GM12878 (cell line): ENCODE data around the gene ZNF814. TPM values are rescaled to one million over a fixed set of nuclear protein-coding genes. Genes with fewer than 3 reads are reported as not detected.

Experiments
- ATAC-seq: fragments of 200-7000 bp; cut with Tn5 transposase; 3 replicates; pipeline ENCODE4 v1.9.1; 2020; ENCODE audit warnings: mild to moderate bottlenecking, moderate library complexity
- BruUV-seq: library from RNA; stranded (reverse); fragments of 400-500 nt; replicated peaks from 2 replicates; lab custom pipeline; 2021; lab: Mats Ljungman, UMichigan
- CTCF ChIA-PET: fragments of 300-600 bp; sonication (Branson Sonifier 250); formaldehyde crosslinking; extraction: SDS; loops from one replicate; lab custom pipeline; 2021; ENCODE audit warnings: inconsistent platforms; lab: Yijun Ruan, JAX
- POLR2A ChIA-PET: fragments of 350-600 bp; formaldehyde crosslinking; extraction: SDS; loops from one replicate; lab custom pipeline; 2021; ENCODE audit warnings: inconsistent platforms; lab: Charles Lee
- RAD21 ChIA-PET: fragments of 300-600 bp; sonication (Branson Sonifier 250); formaldehyde crosslinking; loops from one replicate; lab custom pipeline; 2023; ENCODE audit warnings: antibody characterized with exemption; ENCODE audit not compliant: unreplicated experiment; lab: Charles Lee
- SMC1A ChIA-PET: fragments of 300-600 bp; sonication (Branson Sonifier 250); formaldehyde crosslinking; loops from one replicate; lab custom pipeline; 2023; ENCODE audit not compliant: unreplicated experiment, uncharacterized antibody; lab: Charles Lee
- DNase-seq: peaks from one replicate; pipeline ENCODE4 v3.0.0-alpha.2; 2011; ENCODE audit warnings: low read depth, low spot score
- FAIRE-seq: peaks from 3 replicates; lab custom pipeline; 2011; peaks lifted over from hg19 to GRCh38; lab: Jason Lieb, UNC
- H2AFZ ChIP-seq: 2 replicates; pipeline ENCODE4 v1.6.0; 2011; ENCODE audit warnings: low read depth, low read length, control low read depth; ENCODE audit not compliant: control insufficient read depth
- H3K27ac ChIP-seq: 2 replicates; pipeline ENCODE4 v1.5.1; 2011; ENCODE audit warnings: control low read depth; ENCODE audit not compliant: control insufficient read depth, insufficient read depth
- H3K27me3 ChIP-seq, 2 experiments: replicated peaks in 1 of 2; 2 replicates each; pipeline versions ENCODE4 v1.6.0 to v1.6.1; 2011; ENCODE audit warnings: low read length in 1 of 2; ENCODE audit not compliant: control insufficient read depth in 2 of 2, insufficient read depth in 2 of 2
- H3K36me3 ChIP-seq, 2 experiments: 2 replicates each; pipeline ENCODE4 v1.5.1; 2011; ENCODE audit warnings: low read length in 1 of 2; ENCODE audit not compliant: control insufficient read depth in 2 of 2, insufficient read depth in 2 of 2
- H3K4me1 ChIP-seq: 2 replicates; pipeline ENCODE4 v1.6.1; 2011; ENCODE audit warnings: mild to moderate bottlenecking, low read length, moderate library complexity, mixed read lengths; ENCODE audit not compliant: control insufficient read depth, insufficient read depth
- H3K4me2 ChIP-seq: 2 replicates; pipeline ENCODE4 v1.6.0; 2011; ENCODE audit warnings: control low read depth; ENCODE audit not compliant: control insufficient read depth, insufficient read depth
- H3K4me3 ChIP-seq: fragments of 200-600 bp; sonication (generic); 2 replicates; pipeline ENCODE4 v1.5.1; 2016
- H3K79me2 ChIP-seq: 2 replicates; pipeline ENCODE4 v1.6.0; 2011; ENCODE audit warnings: low read length; ENCODE audit not compliant: control insufficient read depth, insufficient read depth
- H3K9ac ChIP-seq: 2 replicates; pipeline ENCODE4 v1.8.0; 2011; ENCODE audit warnings: low read length, control low read depth, mixed read lengths; ENCODE audit not compliant: control insufficient read depth, insufficient read depth
- H3K9me3 ChIP-seq: replicated peaks from 3 replicates; pipeline ENCODE4 v1.5.1; 2011; ENCODE audit warnings: mild to moderate bottlenecking, low read length; ENCODE audit not compliant: control insufficient read depth, insufficient read depth
- H4K20me1 ChIP-seq: 2 replicates; pipeline ENCODE4 v1.6.0; 2011; ENCODE audit not compliant: control insufficient read depth, insufficient read depth
- BMI1 ChIP-seq: fragments of 450-650 bp; IDR thresholded peaks from 2 replicates; pipeline ENCODE4 v1.6.1; 2016; ENCODE audit warnings: mild to moderate bottlenecking, moderate library complexity, borderline replicate concordance
- IKZF2 ChIP-seq, 2 experiments: fragments of 450-650 bp; IDR thresholded peaks; 2 replicates each; pipeline ENCODE4 v1.6.1; 2017; ENCODE audit warnings: mild to moderate bottlenecking in 2 of 2, moderate library complexity in 2 of 2
- NR2C1 ChIP-seq: fragments of 450-650 bp; IDR thresholded peaks from 2 replicates; pipeline ENCODE4 v1.6.1; 2017; ENCODE audit warnings: antibody characterized with exemption, mild to moderate bottlenecking, moderate library complexity
- WGBS: methylation state at CpG from one replicate; pipeline ENCODE4 v1.1.6; 2016; ENCODE audit warnings: low lambda C conversion rate; ENCODE audit not compliant: insufficient replicate concordance, insufficient coverage; ENCODE audit errors: missing lambda C conversion rate; 5-methylcytosine and 5-hydroxymethylcytosine counted together
- in situ Hi-C: fragments of 300-500 bp; cut with MboI; formaldehyde crosslinking; loops from 9 replicates; pipeline ENCODE4 v1.14.3; 2018; ENCODE audit warnings: mixed read lengths
- intact Hi-C: fragments of 100-400 bp; cut with micrococcal nuclease; formaldehyde crosslinking; loops from one replicate; pipeline ENCODE4 v1.14.2; 2022; ENCODE audit not compliant: unreplicated experiment
- polyA plus RNA-seq, 11 experiments: library from polyadenylated mRNA; depleted of rRNA in 4 of 11; unstranded in 6 of 11; stranded (reverse) in 5 of 11; fragments of >200 nt; fragmentation: Nextera tagmentation in 4 of 11; fragmentation: Illumina TruSeq in 1 of 11; extraction: Ambion mirVana in 4 of 11; extraction: Trizol in 1 of 11; gene quantifications; 1 replicate in 1 of 11; 2 replicates in 10 of 11; pipeline versions ENCODE4 v1.2.1 to v1.2.3, GENCODE V29; 2011 to 2016; ENCODE audit warnings: inconsistent platforms in 2 of 11, missing spikeins in 2 of 11, low read depth in 1 of 11
- total RNA-seq, 4 experiments: library from RNA; depleted of rRNA in 3 of 4; stranded (reverse); fragments of >200 nt in 3 of 4; fragmentation: Illumina TruSeq in 1 of 4; extraction: Trizol in 1 of 4; gene quantifications; 2 replicates each; pipeline versions ENCODE4 v1.2.1 to v1.2.3, GENCODE V29; 2013 to 2021

Gene ZNF814
- total and polyA plus RNA-seq, 10 of the 15 experiments (the other 5 are each of a cell fraction or from before 2014, with no cell fraction given) = 10.9 to 31.0 (median 21.6) TPM

- TF ChIP-seq NR2C1 = peak; percentile 16; the same call in 1 of the 2 replicates
These were observed 85.1 kb downstream of the ZNF814 start (continued) for GRCh38 chr19:57803594-57804325.

GRCh38 chr19:57803265-57803593, 85.6 kb downstream of the ZNF814 start:
- WGBS = 55% methylated on average over 1 of the region's 6 CpGs
- H3K9me3 ChIP-seq = no peaks in the 10 kb centered on the region; the same call in 2 of the 3 replicates
- H3K4me2 ChIP-seq = peak overlapping the region; percentile 89; the same call in 1 of the 2 replicates
- no peak for ATAC-seq
- peaks cover 5% of the 10 kb centered on the region for H3K4me1 ChIP-seq
- H3K36me3 ChIP-seq = peaks cover 0 to 7% of the 10 kb centered on the region in 2 experiments; a peak in 2 of 4 replicates
- no peaks in the 10 kb centered on the region for H4K20me1 ChIP-seq
- peak; percentile 27 to 44; a peak in 1 of 4 replicates for TF ChIP-seq IKZF2 (IDR thresholded peaks at IDR 0.05)
- no peak for TF ChIP-seq BMI1
- peak overlapping the region; percentile 65 for H3K4me3 ChIP-seq
- intact Hi-C loops = no loop called here
- POLR2A ChIA-PET = interaction anchor here (1.4 kb wide), 1 partner anchor 11 kb away, joined by 4 read pairs; no protein-coding TSS in a partner anchor
- RAD21 ChIA-PET = no interaction called here
- no peak for DNase-seq
- no TSS peak for BruUV-seq
- H2AFZ ChIP-seq = peak overlapping the region; percentile 26; the same call in 1 of the 2 replicates
- CTCF ChIA-PET = interaction anchor here (1.2 kb wide), 1 partner anchor 50 kb away, joined by 3 read pairs; no protein-coding TSS in a partner anchor
- peak overlapping the region; percentile 68 for H3K27ac ChIP-seq
- no peak overlapping the region; the same call in 1 of the 2 replicates for H3K9ac ChIP-seq
- H3K27me3 ChIP-seq = no peaks in the 10 kb centered on the region
- H3K79me2 ChIP-seq = no peaks in the 10 kb centered on the region; the same call in 1 of the 2 replicates
- SMC1A ChIA-PET = no interaction called here
- in situ Hi-C loops = loop anchor here (25.0 kb wide), 1 partner anchor 1666 kb away; the partner anchor contains the start of gene ZNF444
- FAIRE-seq = no peak
